Endothelial cell of umbilical vein (primary cell): ENCODE results near the gene BIK. TPM values are rescaled to one million over a fixed set of nuclear protein-coding genes. Genes with fewer than 3 reads are reported as not detected.

Experiments
- BruUV-seq: library from RNA; stranded (reverse); fragments of 400-500 nt; replicated peaks from 2 replicates; lab custom pipeline; 2021; lab: Mats Ljungman, UMichigan
- CTCF ChIA-PET: fragments of 300-600, 350-600 bp; sonication (Branson Sonifier 250); formaldehyde crosslinking; loops from one replicate; lab custom pipeline; 2021; ENCODE audit warnings: antibody characterized with exemption, inconsistent platforms; lab: Charles Lee
- POLR2A ChIA-PET: fragments of 300-600, 350-600 bp; sonication (Branson Sonifier 250); formaldehyde crosslinking; loops from one replicate; lab custom pipeline; 2021; ENCODE audit warnings: antibody characterized with exemption, inconsistent platforms; lab: Charles Lee
- DNase-seq: peaks from one replicate; pipeline ENCODE4 v3.0.0-alpha.2; 2011; ENCODE audit warnings: low read depth, low spot score
- FAIRE-seq: peaks from 2 replicates; lab custom pipeline; 2011; peaks lifted over from hg19 to GRCh38; lab: Jason Lieb, UNC
- H2AFZ ChIP-seq: 2 replicates; pipeline ENCODE4 v1.6.0; 2012; ENCODE audit warnings: low read depth, low read length, control low read depth, inconsistent platforms
- H3K27ac ChIP-seq: 2 replicates; pipeline ENCODE4 v1.5.1; 2011; ENCODE audit warnings: low read depth, mild to moderate bottlenecking, control low read depth, low read length, moderate library complexity; ENCODE audit not compliant: insufficient read depth
- H3K27me3 ChIP-seq, 2 experiments: 2 replicates each; pipeline versions ENCODE4 v1.6.0 to v1.6.1; 2011; ENCODE audit warnings: low read length in 2 of 2, mixed read lengths in 1 of 2; ENCODE audit not compliant: control insufficient read depth in 2 of 2, insufficient read depth in 2 of 2
- H3K36me3 ChIP-seq, 2 experiments: 2 replicates in 1 of 2; 3 replicates in 1 of 2; pipeline ENCODE4 v1.5.1; 2011; ENCODE audit warnings: low read length in 2 of 2, mild to moderate bottlenecking in 1 of 2, moderate library complexity in 1 of 2; ENCODE audit not compliant: control insufficient read depth in 2 of 2, insufficient read depth in 2 of 2; ENCODE audit errors: extremely low read depth in 1 of 2
- H3K4me1 ChIP-seq: 3 replicates; pipeline ENCODE4 v1.5.1; 2011; ENCODE audit warnings: mild to moderate bottlenecking, low read length; ENCODE audit not compliant: control insufficient read depth, insufficient read depth; ENCODE audit errors: extremely low read depth
- H3K4me2 ChIP-seq: 2 replicates; pipeline ENCODE4 v1.6.1; 2011; ENCODE audit warnings: low read length, control low read depth, mixed read lengths; ENCODE audit not compliant: insufficient read depth
- H3K4me3 ChIP-seq, 3 experiments: fragments of 200-600 bp in 1 of 3; sonication (generic), shearing (Covaris generic) in 1 of 3; replicated peaks in 1 of 3; 2 replicates each; pipeline ENCODE4 v1.5.1; 2011 to 2016; ENCODE audit warnings: control low read depth in 3 of 3, low read length in 3 of 3, mild to moderate bottlenecking in 2 of 3, inconsistent platforms in 1 of 3, low read depth in 1 of 3, moderate library complexity in 1 of 3; ENCODE audit not compliant: insufficient read depth in 1 of 3
- H3K79me2 ChIP-seq: 2 replicates; pipeline ENCODE4 v1.6.0; 2012; ENCODE audit warnings: low read length, inconsistent platforms; ENCODE audit not compliant: control insufficient read depth, insufficient read depth
- H3K9ac ChIP-seq: replicated peaks from 2 replicates; pipeline ENCODE3; 2011; ENCODE audit warnings: low read length, control low read depth; ENCODE audit not compliant: insufficient read depth; ENCODE audit errors: extremely low read depth
- H3K9me1 ChIP-seq: replicated peaks from 3 replicates; pipeline ENCODE4 v1.6.0; 2011; ENCODE audit warnings: mild to moderate bottlenecking, low read length; ENCODE audit not compliant: control insufficient read depth, insufficient read depth; ENCODE audit errors: extremely low read depth
- H3K9me3 ChIP-seq: replicated peaks from 2 replicates; pipeline ENCODE4 v1.5.1; 2012; ENCODE audit warnings: low read length, inconsistent platforms; ENCODE audit not compliant: control insufficient read depth, insufficient read depth
- H4K20me1 ChIP-seq: replicated peaks from 2 replicates; pipeline ENCODE3; 2011; ENCODE audit warnings: mild to moderate bottlenecking, low read length; ENCODE audit not compliant: control insufficient read depth, insufficient read depth; ENCODE audit errors: extremely low read depth
- CTCF ChIP-seq, 2 donors: IDR thresholded peaks; 1 replicate in 1 of 2; 2 replicates in 1 of 2; pipeline ENCODE4 v1.5.1; 2011; ENCODE audit warnings: low read length in 2 of 2, mild to moderate bottlenecking in 2 of 2, moderate library complexity in 2 of 2, control low read depth in 1 of 2, inconsistent platforms in 1 of 2, low read depth in 1 of 2; ENCODE audit not compliant: insufficient read depth in 1 of 2; ENCODE audit errors: extremely low read depth in 1 of 2
- EZH2 ChIP-seq: IDR thresholded peaks from 2 replicates; pipeline ENCODE4 v1.6.1; 2012; ENCODE audit warnings: borderline replicate concordance, low read depth, mild to moderate bottlenecking, moderate library complexity, low read length, inconsistent platforms; ENCODE audit not compliant: severe bottlenecking
- FOS ChIP-seq: IDR thresholded peaks from 2 replicates; pipeline ENCODE4 v1.6.1; 2011; ENCODE audit warnings: mild to moderate bottlenecking, low read length, moderate library complexity, borderline replicate concordance; ENCODE audit not compliant: insufficient read depth
- GATA2 ChIP-seq: IDR thresholded peaks from 2 replicates; pipeline ENCODE4 v1.7.0; 2011; ENCODE audit warnings: low read depth, mild to moderate bottlenecking, moderate library complexity, mixed read lengths, low read length; ENCODE audit not compliant: insufficient read length, insufficient read depth
- JUN ChIP-seq: IDR thresholded peaks from 2 replicates; pipeline ENCODE4 v1.6.1; 2011; ENCODE audit warnings: borderline replicate concordance, low read depth; ENCODE audit not compliant: insufficient read length, insufficient read depth
- MAX ChIP-seq: IDR thresholded peaks from 2 replicates; pipeline ENCODE4 v1.6.1; 2011; ENCODE audit not compliant: insufficient read depth, insufficient read length
- MYC ChIP-seq: IDR thresholded peaks from one replicate; pipeline ENCODE4 v1.6.1; 2011; ENCODE audit warnings: mild to moderate bottlenecking, low read depth, low read length
- POLR2A ChIP-seq: IDR thresholded peaks from 2 replicates; pipeline ENCODE4 v1.6.1; 2012; ENCODE audit warnings: low read depth, mild to moderate bottlenecking, control low read depth, low read length
- POLR2AphosphoS5 ChIP-seq: IDR thresholded peaks from 2 replicates; pipeline ENCODE4 v1.6.1; 2012; ENCODE audit warnings: low read depth, mild to moderate bottlenecking, control low read depth, low read length, moderate library complexity; ENCODE audit not compliant: insufficient read depth
- dilution Hi-C: fragments of 300-500 bp; cut with MboI; formaldehyde crosslinking; loops from one replicate; pipeline ENCODE4 v1.15.0; 2019; ENCODE audit warnings: low sequenced_read_pairs; ENCODE audit not compliant: extremely low pct_ligation_motif_present
- intact Hi-C: fragments of 100-400 bp; cut with micrococcal nuclease; formaldehyde crosslinking; loops from one replicate; pipeline ENCODE4 v1.10.0; 2022
- polyA plus RNA-seq, 4 experiments: library from polyadenylated mRNA; depleted of rRNA in 3 of 4; stranded (reverse) in 3 of 4; unstranded in 1 of 4; fragments of >200 nt; gene quantifications; 2 replicates each; pipeline versions ENCODE4 v1.2.1 to v1.2.3, GENCODE V29; 2011 to 2012; ENCODE audit warnings: missing spikeins in 1 of 4
- total RNA-seq: library from RNA; stranded (reverse); gene quantifications from 2 replicates; pipeline ENCODE4 v1.2.3, GENCODE V29; 2021

The BIK gene
- total and polyA plus RNA-seq, 2 donors (not counting 3 experiments of a cell fraction or from before 2014, with no cell fraction given) = 0.49 to 0.95 TPM

- no peak for DNase-seq
- H3K27ac ChIP-seq = no peak overlapping the region
- H2AFZ ChIP-seq = no peak overlapping the region
- no peak overlapping the region for H3K4me2 ChIP-seq
- TF ChIP-seq MYC (no peak), EZH2 (no peak), FOS (no peak), POLR2AphosphoS5 (no peak), MAX (no peak), JUN (no peak), GATA2 (no peak), CTCF (IDR thresholded peaks at IDR 0.05; ENCODE audit: extremely low read depth in 1 of 2, insufficient read depth in 1 of 2, low read depth in 1 of 2, low read length in 2 of 2) (no peak), POLR2A (no peak)
- H3K4me1 ChIP-seq = no peaks in the 10 kb centered on the region
- no TSS peak for BruUV-seq
- intact Hi-C loops (no loop called here), dilution Hi-C loops (no loop called here)
- H3K79me2 ChIP-seq = no peaks in the 10 kb centered on the region
- H3K9me3 ChIP-seq = no peaks in the 10 kb centered on the region
- H3K4me3 ChIP-seq = no peak overlapping the region
- no peaks in the 10 kb centered on the region for H3K36me3 ChIP-seq
- no peak for FAIRE-seq
- H3K9me1 ChIP-seq = no peaks in the 10 kb centered on the region
- CTCF ChIA-PET = no interaction called here
- POLR2A ChIA-PET = no interaction called here
- H3K27me3 ChIP-seq = no peaks in the 10 kb centered on the region
- H4K20me1 ChIP-seq = no peaks in the 10 kb centered on the region
- H3K9ac ChIP-seq = no peak overlapping the region
These were observed 32.0 kb upstream of the BIK start for GRCh38 chr22:43078522-43078921.
